GM12873 (cell line): ENCODE data around the gene PGLYRP3.

ENCODE experiments used
- CTCF ChIP-seq: IDR thresholded peaks from 2 replicates; pipeline ENCODE4 v1.5.1; 2012; ENCODE audit warnings: low read depth, mild to moderate bottlenecking, moderate library complexity, low read length, control low read depth; ENCODE audit not compliant: insufficient read depth; ENCODE audit errors: missing control alignments

The PGLYRP3 gene

GRCh38 chr1:153288634-153289275 is 24.0 kb downstream of the PGLYRP3 start:
- peak; percentile 82 for TF ChIP-seq CTCF

- TF ChIP-seq CTCF: peak; percentile 99
These were observed 34.9 kb downstream of the PGLYRP3 start for GRCh38 chr1:153277852-153278251.

- TF ChIP-seq CTCF: no peak
These were observed 40.6 kb downstream of the PGLYRP3 start for GRCh38 chr1:153272186-153272585.

GRCh38 chr1:153271711-153272110 is 41.0 kb downstream of the PGLYRP3 start:
- TF ChIP-seq CTCF: no peak

GRCh38 chr1:153265457-153265856 is 47.3 kb downstream of the PGLYRP3 start:
- peak; percentile 14 for TF ChIP-seq CTCF

GRCh38 chr1:153262462-153263157 is 50.1 kb downstream of the PGLYRP3 start:
- no peak for TF ChIP-seq CTCF

- no peak for TF ChIP-seq CTCF
These were observed 50.7 kb downstream of the PGLYRP3 start for GRCh38 chr1:153262070-153262366.
